GM12874 (cell line): ENCODE results near the gene RAPH1.

Experiments used
- CTCF ChIP-seq: IDR thresholded peaks from 2 replicates; pipeline ENCODE4 v1.5.1; 2011; ENCODE audit warnings: low read depth, mild to moderate bottlenecking, control low read depth, low read length, moderate library complexity; ENCODE audit not compliant: insufficient read depth

Gene RAPH1

GRCh38 chr2:203562268-203562667 is 27.2 kb upstream of the RAPH1 start:
- TF ChIP-seq CTCF = no peak

GRCh38 chr2:203559641-203560040 is 24.5 kb upstream of the RAPH1 start:
- TF ChIP-seq CTCF = no peak

- TF ChIP-seq CTCF = no peak
Observed at GRCh38 chr2:203553784-203554183, 18.7 kb upstream of the RAPH1 start.

- TF ChIP-seq CTCF = no peak
Observed at GRCh38 chr2:203551778-203552177, 16.7 kb upstream of the RAPH1 start.

- TF ChIP-seq CTCF = no peak
Observed at GRCh38 chr2:203550266-203550665, 15.2 kb upstream of the RAPH1 start.

GRCh38 chr2:203549406-203549805 is 14.3 kb upstream of the RAPH1 start:
- TF ChIP-seq CTCF = no peak

- no peak for TF ChIP-seq CTCF
Observed at GRCh38 chr2:203548887-203549286, 13.8 kb upstream of the RAPH1 start.

GRCh38 chr2:203547356-203547755 is 12.3 kb upstream of the RAPH1 start:
- no peak for TF ChIP-seq CTCF
